NCI-H2196 treated with DMSO at 0.1 percent for 48 hours (cell line): ENCODE data around the gene SLC37A3.
"Not testable (repeated sequence)": the region's sequence is repeated elsewhere in the genome, so short reads cannot be mapped to it uniquely, and the experiment has no call there.

Source experiments
- DNase-seq: peaks from one replicate; lab custom pipeline; 2025; ENCODE audit not compliant: unreplicated experiment; lab: John Stamatoyannopoulos, UW

Gene SLC37A3, protein sequence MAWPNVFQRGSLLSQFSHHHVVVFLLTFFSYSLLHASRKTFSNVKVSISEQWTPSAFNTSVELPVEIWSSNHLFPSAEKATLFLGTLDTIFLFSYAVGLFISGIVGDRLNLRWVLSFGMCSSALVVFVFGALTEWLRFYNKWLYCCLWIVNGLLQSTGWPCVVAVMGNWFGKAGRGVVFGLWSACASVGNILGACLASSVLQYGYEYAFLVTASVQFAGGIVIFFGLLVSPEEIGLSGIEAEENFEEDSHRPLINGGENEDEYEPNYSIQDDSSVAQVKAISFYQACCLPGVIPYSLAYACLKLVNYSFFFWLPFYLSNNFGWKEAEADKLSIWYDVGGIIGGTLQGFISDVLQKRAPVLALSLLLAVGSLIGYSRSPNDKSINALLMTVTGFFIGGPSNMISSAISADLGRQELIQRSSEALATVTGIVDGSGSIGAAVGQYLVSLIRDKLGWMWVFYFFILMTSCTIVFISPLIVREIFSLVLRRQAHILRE

DNA sequence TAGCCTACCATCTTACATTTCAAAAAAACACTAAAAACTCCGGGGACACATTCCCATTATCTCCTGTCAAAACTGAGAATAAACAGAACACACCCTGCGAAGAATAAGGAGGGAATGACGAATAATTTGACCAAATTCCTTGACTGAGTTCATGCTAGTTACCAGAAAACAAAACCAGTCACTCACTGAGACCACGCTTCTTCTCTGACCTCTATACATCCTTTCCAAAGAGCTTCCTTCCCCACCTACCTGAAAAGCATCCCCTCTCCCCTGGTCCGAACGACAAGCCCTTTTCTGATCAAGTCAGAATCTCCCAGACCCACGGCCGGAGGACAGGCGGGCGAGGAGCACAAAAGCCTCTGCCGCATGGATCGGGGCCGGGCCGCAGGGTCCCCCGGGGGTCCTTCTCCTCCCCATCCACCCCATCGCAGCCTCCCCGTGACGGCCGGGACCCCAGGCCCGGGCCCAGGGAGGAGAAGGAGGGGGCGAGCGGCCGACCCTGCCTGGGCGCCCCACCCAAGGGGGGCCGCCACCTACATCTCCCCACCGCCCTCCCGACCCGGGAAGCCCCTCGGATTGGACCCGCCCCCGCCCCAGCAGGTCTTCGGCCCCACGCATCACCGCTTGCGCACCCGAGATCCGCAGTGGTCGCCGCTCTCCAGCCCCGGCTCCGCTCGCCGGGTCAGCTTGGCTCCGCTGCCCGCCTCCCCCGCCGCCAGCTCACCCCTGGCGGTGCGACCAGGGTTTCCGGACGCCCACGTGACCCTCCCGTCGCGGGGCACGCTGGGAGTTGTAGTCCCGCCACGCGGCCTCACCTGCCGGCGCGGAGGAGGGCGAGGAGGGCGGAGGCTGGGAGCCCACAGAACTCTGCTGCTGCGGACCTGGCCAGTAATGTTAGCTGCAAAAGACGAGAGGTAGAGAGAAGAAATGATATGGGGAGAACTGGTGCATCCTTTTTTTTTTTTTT, at the start of gene SLC37A3:
SLC37A3 (minus strand) TSS at position 747 of the 967 bp plus-strand sequence. CDS start 16,004 bp downstream, outside the sequence.
- DNase-seq: peak; percentile 58

DNA sequence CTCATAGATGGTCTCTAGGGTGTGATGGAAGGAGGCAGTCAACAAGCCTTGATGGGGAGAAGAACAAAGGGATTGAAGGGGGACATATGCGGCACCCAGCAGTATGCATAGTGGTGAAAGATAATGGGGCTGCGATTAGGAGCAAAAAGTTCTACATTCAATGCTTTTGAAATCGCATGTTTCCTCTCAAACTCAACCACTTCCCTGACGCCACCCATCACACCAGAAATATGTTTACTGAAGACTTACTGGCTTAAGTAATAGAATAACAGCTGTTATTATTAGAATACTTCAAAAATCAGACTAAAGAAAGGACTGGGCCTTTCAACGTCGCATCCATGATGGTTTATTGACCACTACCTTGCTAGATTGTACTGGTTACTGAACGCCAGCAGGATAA, 49.5 kb upstream of the SLC37A3 start:
- no peak for DNase-seq

DNA sequence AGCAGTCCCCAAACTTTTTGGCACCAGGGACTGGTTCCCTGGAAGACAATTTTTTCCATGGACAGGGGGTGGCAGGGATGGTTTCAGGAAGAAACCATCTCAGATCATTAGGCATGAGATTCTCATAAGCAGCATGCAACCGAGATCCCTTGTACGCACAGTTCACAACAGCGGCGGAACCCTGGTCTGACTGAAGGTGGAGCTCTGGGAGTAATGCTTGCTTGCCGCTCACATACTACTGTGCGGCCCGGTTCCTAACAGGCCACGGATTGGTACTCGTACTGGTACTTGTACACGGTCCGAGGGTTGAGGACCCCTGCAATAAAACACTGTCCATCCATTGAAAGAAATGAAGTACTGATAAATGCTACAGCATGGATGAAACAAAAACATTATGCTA, 48.1 kb upstream of the SLC37A3 start:
- DNase-seq: no peak

DNA sequence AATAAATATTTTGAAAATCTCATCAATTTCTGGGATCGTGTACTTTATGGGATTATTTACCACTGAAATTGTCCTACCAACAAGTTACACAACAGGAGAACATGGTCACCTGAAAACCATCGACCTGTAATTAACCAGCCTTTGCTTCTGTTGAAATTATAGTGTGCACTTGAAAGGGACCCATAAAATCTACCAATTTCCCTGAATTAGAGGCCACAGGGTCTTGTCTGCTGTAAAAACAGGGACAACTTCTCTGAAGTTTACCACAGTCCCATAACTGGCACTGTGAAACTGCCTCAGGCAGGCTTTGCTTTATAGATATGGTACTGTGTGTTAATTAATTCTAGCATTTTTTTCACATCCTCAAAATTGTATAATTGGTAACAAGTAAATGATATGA, 43.2 kb upstream of the SLC37A3 start:
- no peak for DNase-seq

GRCh38 chr7:140440593-140440992, 42.3 kb upstream of the SLC37A3 start:
- DNase-seq: no peak

DNA sequence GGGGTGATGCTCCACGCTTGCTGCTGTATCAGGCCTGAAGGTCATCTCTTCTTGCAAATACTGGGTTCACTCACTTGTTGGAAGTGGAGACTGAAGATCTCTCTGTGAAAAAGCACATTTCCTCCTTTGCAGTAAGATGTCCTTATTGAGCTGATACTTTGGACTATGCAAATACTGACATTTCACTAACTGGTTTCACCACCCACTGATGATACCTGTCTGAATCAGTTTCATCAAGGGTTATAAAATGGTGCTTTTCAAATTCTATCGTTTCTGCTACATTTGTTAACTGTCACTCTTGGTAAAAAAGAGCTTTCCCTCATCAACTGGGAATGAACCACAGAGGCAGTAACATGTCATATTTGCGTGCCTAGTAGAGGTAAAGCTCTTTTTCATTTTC, 41.0 kb upstream of the SLC37A3 start:
- no peak for DNase-seq

GRCh38 chr7:140435252-140435895, 37.0 kb upstream of the SLC37A3 start:
- DNase-seq: no peak

DNA sequence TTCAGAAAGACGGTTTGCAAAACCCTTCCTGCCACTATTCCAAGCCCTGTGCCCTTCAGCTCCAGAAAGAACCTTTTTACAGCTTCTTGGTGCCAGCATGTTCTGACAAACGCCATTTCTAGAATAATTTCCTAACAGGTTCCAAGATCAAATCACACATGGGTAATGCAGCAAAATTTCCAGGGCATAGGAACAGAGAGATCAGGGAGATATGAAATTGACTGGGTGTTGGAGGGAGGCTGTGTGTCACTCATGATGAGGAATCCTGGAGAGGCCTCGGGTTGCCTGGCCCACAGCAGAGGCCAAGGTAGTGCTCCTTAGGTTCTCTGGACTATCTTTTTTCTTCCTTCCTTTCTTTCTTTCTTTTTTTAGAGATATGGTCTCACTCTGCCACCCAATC, 35.1 kb upstream of the SLC37A3 start:
- DNase-seq: no peak

DNA sequence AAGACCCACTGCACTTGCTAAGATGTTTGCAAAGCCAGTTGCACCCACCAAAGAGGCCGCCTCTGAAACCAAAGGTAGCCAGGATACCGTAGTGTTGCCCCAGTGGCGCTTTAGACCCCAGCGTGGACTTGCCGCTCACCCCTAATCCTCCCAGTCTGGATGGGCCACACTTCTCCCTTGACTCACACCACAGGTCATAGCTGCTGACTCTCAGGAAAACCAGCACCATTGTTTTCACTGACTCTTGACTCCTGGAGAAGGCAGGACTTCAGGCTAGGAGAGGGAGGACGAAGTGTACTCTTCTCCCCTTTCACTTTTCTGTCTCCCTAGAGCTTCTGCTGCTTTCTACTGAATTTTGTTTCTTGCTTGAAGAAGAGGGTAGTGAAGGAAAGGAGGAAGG, 27.8 kb upstream of the SLC37A3 start:
- DNase-seq: no peak

GRCh38 chr7:140425718-140426117, 27.4 kb upstream of the SLC37A3 start:
- no peak for DNase-seq

DNA sequence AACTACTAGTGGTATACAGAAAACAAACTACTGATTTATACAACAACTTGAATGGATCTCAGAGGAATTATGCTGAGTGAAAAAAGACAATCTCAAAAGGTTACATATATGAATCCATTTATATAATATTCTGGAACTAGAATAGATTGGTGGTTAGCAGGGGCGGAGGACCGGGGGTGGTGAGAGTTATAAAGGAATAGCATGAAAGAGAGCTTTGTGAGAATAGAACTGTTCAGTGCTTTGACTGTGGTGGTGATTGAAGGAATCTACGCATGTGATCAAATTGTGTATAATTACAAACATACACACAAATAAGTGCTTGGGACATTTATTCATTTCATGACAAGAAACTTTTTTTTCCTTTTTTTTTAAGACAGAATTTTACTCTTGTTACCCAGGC, 25.2 kb upstream of the SLC37A3 start:
- no peak for DNase-seq

DNA sequence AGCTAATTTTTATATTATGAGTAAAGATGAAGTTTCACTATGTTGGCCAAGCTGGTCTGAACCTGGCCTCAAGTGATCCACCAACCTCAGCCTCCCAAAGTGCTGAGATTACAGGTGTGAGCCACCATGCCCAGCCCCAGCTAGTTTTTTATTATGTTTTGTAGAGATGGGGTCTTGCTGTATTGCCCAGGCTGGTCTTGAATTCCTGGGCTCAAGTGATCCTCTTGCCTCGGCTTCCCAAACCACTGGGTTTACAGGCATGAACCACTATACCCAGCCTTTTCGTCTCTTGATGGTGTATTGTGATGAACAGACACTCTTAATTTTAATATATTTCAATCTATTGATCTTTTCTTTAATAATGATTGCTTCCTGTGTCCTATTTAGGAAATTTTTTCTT, 23.2 kb upstream of the SLC37A3 start:
- DNase-seq: no peak

DNA sequence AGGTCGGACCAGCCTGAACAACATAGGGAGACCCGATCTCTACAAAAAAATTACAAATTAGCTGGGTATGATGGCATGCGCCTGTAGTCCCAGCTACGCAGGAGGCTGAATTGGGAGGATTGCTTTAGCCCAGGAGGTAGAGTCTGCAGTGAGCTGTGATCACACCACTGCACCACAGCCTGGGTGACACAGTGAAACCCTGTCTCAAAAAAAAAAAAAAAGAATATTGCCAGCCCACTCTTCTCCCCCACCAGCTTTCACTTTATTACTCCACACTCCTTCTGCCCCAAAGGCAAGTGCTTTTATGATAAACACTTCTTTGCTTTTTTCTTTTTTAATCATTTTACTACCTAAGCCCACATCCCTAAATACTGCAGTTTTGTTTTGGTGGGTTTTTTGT, 20.3 kb upstream of the SLC37A3 start:
- no peak for DNase-seq

DNA sequence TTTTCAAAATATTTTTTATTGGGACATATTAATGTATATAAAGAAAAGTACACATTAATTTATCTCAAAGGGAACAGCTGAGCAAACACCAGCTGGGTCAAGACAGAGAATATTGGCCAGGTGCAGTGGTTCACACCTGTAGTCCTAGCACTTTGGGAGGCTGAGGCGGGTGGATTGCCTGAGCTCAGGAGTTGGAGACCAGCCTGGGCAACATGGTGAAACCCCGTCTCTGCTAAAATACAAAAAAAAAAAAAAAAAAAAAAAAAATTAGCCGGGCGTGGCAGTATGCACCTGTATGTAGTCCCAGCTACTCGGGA, 19.8 kb upstream of the SLC37A3 start:
- not testable (repeated sequence) for DNase-seq

DNA sequence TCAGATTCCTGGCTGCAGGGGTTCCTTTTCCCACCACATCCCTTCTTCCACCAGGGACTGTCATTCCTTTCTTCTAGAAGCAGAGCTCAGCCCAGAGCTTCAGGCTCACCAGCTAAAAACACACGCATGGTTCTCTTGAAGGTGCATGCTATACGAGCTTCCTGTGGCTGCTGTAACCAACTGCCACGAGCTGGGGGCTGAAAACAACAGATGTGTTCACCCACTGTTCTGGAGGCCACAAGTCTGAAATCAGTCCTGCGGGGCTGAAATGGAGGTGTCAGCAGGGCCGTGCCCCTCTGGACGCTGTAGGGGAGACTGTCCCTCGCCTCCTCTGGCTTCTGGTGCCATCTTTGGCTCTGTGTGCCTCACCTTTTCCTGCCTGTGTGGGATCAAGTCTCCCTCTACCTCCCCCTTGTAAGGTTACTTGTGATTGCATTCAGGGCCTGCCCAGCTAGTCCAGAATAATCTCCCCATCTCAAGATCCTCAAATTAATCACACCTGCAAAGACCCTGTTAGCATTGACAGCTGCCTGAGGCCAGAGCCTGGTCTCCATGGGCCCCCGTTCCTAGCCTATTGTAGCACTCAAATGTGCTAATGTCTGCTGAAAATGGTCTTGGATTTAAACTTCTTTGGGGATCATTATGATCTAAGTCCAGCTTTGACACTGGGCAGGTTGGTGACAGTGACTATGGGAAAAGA, 19.3 kb upstream of the SLC37A3 start:
- DNase-seq: no peak

DNA sequence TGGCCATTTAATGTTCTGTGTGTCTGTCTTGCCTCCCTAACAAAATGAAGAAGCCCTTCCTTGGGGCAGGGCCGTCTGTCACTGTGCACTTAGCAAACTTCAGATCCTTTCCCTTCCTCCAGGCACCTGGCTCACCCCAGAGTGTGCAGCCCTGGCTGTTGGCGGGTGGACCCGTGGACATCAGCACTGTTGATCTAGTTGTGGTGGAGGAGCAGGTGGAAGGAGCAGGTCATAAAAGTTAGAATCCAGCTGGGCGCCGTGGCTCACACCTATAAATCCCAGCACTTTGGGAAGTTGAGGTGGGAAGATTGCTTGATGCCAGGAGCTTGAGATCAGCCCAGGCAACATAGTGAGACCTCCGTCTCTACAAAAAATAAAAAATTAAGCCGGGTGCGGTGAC, 18.2 kb upstream of the SLC37A3 start:
- DNase-seq: no peak

DNA sequence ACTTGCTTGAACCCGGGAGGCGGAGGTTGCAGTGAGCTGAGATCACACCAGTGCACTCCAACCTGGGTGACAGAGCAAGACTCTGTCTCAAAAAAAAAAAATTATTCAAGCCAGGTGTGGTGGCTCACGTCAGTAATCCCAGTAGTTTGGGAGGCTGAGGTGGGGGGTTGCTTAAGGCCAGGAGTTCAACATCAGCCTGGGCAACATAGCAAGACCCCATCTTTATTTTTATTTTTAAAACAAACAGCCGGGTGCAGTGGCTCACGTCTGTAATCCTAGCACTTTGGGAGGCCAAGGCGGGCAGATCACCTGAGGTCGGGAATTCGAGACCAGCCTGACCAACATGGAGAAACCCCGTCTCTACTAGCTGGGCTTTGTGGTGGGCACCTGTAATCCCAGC, 17.5 kb upstream of the SLC37A3 start:
- not testable (repeated sequence) for DNase-seq

DNA sequence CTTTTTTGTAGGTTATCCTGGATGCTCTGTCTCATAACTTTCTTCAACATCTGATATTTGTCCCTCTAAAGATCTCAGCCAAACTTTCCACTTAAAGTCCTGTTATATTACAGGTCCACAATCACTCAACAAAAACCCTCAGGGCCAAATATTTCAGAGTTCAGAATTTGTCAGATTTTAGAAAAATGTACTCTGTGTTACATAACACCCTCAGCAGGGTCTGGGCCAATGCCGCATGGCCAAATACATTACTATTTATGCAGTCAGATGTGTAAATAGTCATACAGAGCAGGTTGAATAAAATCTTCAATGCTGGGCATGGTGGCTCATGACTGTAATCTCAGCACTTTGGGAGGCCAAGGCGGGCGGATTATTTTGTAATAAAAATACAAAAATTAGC, 17.0 kb upstream of the SLC37A3 start:
- DNase-seq: no peak

DNA sequence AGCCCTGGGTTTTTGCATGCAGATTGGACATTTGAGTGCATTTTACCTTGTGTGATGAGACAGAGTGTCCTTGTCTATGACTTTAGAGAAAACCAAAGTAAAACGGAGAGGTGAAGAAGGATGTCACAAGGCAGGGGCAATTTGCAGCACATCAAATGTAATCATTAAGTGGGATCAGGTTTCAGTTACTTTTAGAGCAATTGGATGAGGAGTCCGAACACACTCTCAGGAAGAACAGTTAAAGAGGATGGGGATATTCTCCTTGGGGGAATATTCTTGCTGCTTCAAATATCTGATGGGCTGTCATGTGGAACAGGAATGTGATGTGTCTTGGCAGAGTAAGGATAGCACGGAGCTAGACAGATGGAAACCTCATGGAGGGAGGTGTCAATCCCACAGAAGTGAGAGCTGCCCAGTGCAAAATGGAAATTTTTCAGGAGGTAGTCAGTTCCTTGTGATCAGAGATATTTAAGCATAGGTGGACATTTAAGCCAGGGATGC, 6.3 kb upstream of the SLC37A3 start:
- no peak for DNase-seq

- DNase-seq: peak; percentile 66
These were observed 5.7 kb upstream of the SLC37A3 start, which contains the start of gene RAB19 for GRCh38 chr7:140403878-140404564. Gene RAB19, plus strand, starts transcription at chr7:140404058. Its CDS starts 3,589 bp downstream, at chr7:140407647.
